ENCODE data around the gene HDGF. TPM values are rescaled to one million over a fixed set of nuclear protein-coding genes. Genes with fewer than 3 reads are reported as not detected.

Gene HDGF
- total and polyA plus RNA-seq, 7 experiments from 2014 or later = 25.0 to 224 (median 90.9) TPM

GRCh38 chr1:156704166-156704711 is 47.2 kb downstream of the HDGF start:
- DNase-seq = no peak
- no peak for ATAC-seq
- Mint-ChIP-seq H3K4me1 (peaks cover 11 to 37% (median 24%) of the 10 kb centered on the region in 7 donors), H3K27ac (peak overlapping the region in 1 of 9 donors; percentile 8), H3K27me3 (peaks cover 8 to 44% (median 26%) of the 10 kb centered on the region in 5 donors), H3K4me3 (peak overlapping the region; percentile 14 to 95 (median 42)), H3K36me3 (no peaks in the 10 kb centered on the region), H3K9me3 (no peaks in the 10 kb centered on the region)
- H3K36me3 ChIP-seq (ENCODE audit: control insufficient read depth in 2 of 3, insufficient read depth in 3 of 3, low read length in 3 of 3) = no peaks in the 10 kb centered on the region
- ChIA-PET POLR2A (interaction anchor here (1.0 kb wide), 1 partner anchor 23 kb away, joined by 3 read pairs; no protein-coding TSS in a partner anchor), CTCF (interaction anchor here (11.9 kb wide), 1 partner anchor 15 kb away, joined by 93 read pairs; no protein-coding TSS in a partner anchor)
- H3K4me1 ChIP-seq (ENCODE audit: control insufficient read depth in 2 of 2, insufficient read depth in 2 of 2, low read length in 2 of 2) = peaks cover 23 to 27% of the 10 kb centered on the region in 2 donors
- H3K9me3 ChIP-seq (ENCODE audit: control insufficient read depth in 2 of 3, low read length in 3 of 3) = no peaks in the 10 kb centered on the region
- H3K27ac ChIP-seq (ENCODE audit: low read depth, low read length) = no peak overlapping the region
- H3K4me3 ChIP-seq (ENCODE audit: low read length) = no peak overlapping the region
- intact Hi-C loops (cut with micrococcal nuclease) = no loop called here
- peaks cover 3 to 4% of the 10 kb centered on the region in 2 donors for H3K27me3 ChIP-seq (ENCODE audit: control insufficient read depth in 2 of 2, insufficient read depth in 2 of 2, low read length in 2 of 2)

DNA sequence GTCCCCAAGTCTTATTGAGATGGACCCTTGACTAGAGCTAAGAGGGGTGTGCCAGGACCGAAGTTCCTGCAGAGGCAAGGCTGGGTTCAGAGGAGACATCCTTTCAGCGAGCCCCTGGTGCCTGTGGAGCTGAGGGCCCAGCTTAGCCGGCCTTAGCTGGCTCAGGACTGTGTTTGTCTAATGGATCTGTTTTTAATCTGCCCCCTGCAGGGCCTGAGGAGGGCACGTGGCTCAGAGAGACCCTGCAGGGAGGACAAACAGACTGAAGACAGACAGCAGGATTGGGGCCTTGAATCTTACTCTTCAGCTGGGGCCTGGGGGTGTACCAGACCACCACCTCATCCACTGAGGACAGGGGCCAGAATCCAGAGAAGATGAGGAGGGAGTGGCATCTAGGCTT is 47.7 kb downstream of the HDGF start:
- ATAC-seq (no peak), DNase-seq (no peak)
- Histone ChIP-seq H3K36me3 (ENCODE audit: control insufficient read depth in 2 of 3, insufficient read depth in 3 of 3, low read length in 3 of 3) (no peaks in the 10 kb centered on the region), H3K27ac (ENCODE audit: low read depth, low read length) (no peak overlapping the region), H3K4me1 (ENCODE audit: control insufficient read depth in 2 of 2, insufficient read depth in 2 of 2, low read length in 2 of 2) (peaks cover 23 to 27% of the 10 kb centered on the region in 2 donors), H3K4me3 (ENCODE audit: low read length) (no peak overlapping the region), H3K27me3 (ENCODE audit: control insufficient read depth in 2 of 2, insufficient read depth in 2 of 2, low read length in 2 of 2) (peaks cover 3 to 4% of the 10 kb centered on the region in 2 donors), H3K9me3 (ENCODE audit: control insufficient read depth in 2 of 3, low read length in 3 of 3) (no peaks in the 10 kb centered on the region)
- intact Hi-C loops (cut with micrococcal nuclease) = no loop called here
- POLR2A ChIA-PET = interaction anchor here (1.6 kb wide), 1 partner anchor 10 kb away, joined by 3 read pairs; no protein-coding TSS in a partner anchor
- Mint-ChIP-seq H3K27me3 (peaks cover 8 to 44% (median 29%) of the 10 kb centered on the region in 5 donors), H3K36me3 (no peaks in the 10 kb centered on the region), H3K4me1 (peaks cover 11 to 37% (median 24%) of the 10 kb centered on the region in 7 donors), H3K4me3 (peak overlapping the region in 6 of 10 donors; percentile 32 to 95 (median 64)), H3K27ac (no peak overlapping the region), H3K9me3 (no peaks in the 10 kb centered on the region)
- CTCF ChIA-PET = interaction anchor here (11.9 kb wide), 1 partner anchor 15 kb away, joined by 93 read pairs; no protein-coding TSS in a partner anchor

DNA sequence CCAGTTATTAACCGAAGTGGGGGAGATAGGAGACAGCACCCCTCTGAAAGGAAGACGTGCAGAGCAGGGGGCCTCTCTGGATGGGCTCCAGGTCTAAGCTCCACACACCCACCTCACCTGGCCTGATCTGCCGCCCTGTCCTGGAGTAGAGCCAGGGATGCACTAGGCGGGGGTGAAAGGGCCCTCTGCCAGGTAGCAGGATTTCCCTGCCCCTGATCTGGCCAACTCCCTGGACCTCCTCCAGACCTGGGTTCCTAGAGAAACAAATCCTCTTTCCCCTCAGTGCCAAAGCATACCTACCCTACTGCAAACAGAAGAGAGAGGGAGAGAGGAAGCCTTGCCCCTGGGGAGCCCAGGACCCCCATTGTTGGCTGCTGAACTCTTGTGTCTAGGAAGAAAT is 48.1 kb downstream of the HDGF start:
- DNase-seq (no peak), ATAC-seq (no peak)
- no peaks in the 10 kb centered on the region for H3K36me3 Mint-ChIP-seq
- Histone ChIP-seq H3K9me3 (ENCODE audit: control insufficient read depth in 2 of 3, low read length in 3 of 3) (no peaks in the 10 kb centered on the region), H3K4me3 (ENCODE audit: low read length) (no peak overlapping the region), H3K27ac (ENCODE audit: low read depth, low read length) (no peak overlapping the region), H3K27me3 (ENCODE audit: control insufficient read depth in 2 of 2, insufficient read depth in 2 of 2, low read length in 2 of 2) (peaks cover 3 to 4% of the 10 kb centered on the region in 2 donors), H3K36me3 (ENCODE audit: control insufficient read depth in 2 of 3, insufficient read depth in 3 of 3, low read length in 3 of 3) (no peaks in the 10 kb centered on the region), H3K4me1 (ENCODE audit: control insufficient read depth in 2 of 2, insufficient read depth in 2 of 2, low read length in 2 of 2) (peaks cover 23 to 27% of the 10 kb centered on the region in 2 donors)
- ChIA-PET CTCF (interaction anchor here (11.9 kb wide), 1 partner anchor 14 kb away, joined by 93 read pairs; no protein-coding TSS in a partner anchor), POLR2A (interaction anchor here (1.6 kb wide), 1 partner anchor 10 kb away, joined by 3 read pairs; no protein-coding TSS in a partner anchor)
- H3K4me1 Mint-ChIP-seq = peaks cover 11 to 37% (median 24%) of the 10 kb centered on the region in 7 donors
- H3K27me3 Mint-ChIP-seq = peaks cover 8 to 44% (median 32%) of the 10 kb centered on the region in 5 donors
- H3K27ac Mint-ChIP-seq = peak overlapping the region in 1 of 9 donors; percentile 43
- no peaks in the 10 kb centered on the region for H3K9me3 Mint-ChIP-seq
- peak overlapping the region in 1 of 10 donors; percentile 53 for H3K4me3 Mint-ChIP-seq
- intact Hi-C loops (cut with micrococcal nuclease) = no loop called here

DNA sequence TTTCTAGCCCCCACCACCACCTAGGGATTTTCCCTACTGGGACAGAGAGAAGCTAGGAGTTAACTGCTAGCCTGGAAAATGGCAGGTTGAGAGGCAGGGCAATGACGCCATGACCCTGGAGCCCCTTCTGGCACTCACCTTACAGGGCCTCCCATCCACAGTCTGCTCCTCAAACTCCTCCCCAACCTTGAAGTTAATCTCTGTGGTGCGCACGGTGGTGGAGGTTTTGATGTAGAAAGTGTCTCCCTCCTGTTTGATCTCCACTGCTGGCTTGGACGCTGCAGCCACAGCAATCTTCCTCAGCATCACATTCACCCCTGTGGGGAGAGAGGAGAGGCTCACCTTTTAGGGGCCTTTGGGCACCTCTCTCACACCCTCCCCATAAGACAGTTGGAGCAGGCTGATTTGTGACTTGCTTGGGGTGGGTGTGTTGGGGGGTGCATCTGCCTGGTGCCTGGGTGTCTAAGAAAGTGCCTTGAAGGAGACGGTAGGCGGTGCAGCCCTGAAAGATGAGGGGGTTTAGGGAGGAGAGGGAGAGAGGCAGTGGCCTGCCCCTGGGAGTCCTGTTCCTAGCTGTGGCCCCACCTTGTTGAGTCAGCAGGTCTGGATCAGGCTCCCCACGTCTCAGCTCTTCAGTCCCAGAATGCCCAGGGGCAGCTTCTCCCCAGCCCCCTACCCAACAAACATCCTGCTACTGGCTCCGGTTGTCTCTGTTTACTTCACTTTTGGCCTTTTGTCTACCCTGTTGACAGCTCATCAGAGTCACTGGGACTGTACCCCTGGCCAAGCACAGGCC is 50.5 kb downstream of the HDGF start:
- peaks cover 3 to 4% of the 10 kb centered on the region in 2 donors for H3K27me3 ChIP-seq (ENCODE audit: control insufficient read depth in 2 of 2, insufficient read depth in 2 of 2, low read length in 2 of 2)
- Mint-ChIP-seq H3K4me1 (peaks cover 2 to 18% (median 13%) of the 10 kb centered on the region in 7 donors), H3K9me3 (no peaks in the 10 kb centered on the region), H3K27ac (peak overlapping the region in 1 of 9 donors; percentile 12), H3K4me3 (no peak overlapping the region), H3K27me3 (peaks cover 18 to 45% (median 37%) of the 10 kb centered on the region in 5 donors), H3K36me3 (peaks cover 0 to 7% (median 0%) of the 10 kb centered on the region in 5 donors)
- H3K4me3 ChIP-seq (ENCODE audit: low read length) = no peak overlapping the region
- H3K36me3 ChIP-seq (ENCODE audit: control insufficient read depth in 2 of 3, insufficient read depth in 3 of 3, low read length in 3 of 3) = no peaks in the 10 kb centered on the region
- DNase-seq (no peak), ATAC-seq (no peak)
- ChIA-PET CTCF (interaction anchor here (1.5 to 11.9 kb wide), 2 partner anchors 12 to 28 kb away, joined by 4 to 93 read pairs; partner anchors contain the start of gene ISG20L2), POLR2A (interaction anchor here (0.7 kb wide), 1 partner anchor 604 kb away, joined by 3 read pairs; no protein-coding TSS in a partner anchor)
- intact Hi-C loops (cut with micrococcal nuclease) = no loop called here
- H3K9me3 ChIP-seq (ENCODE audit: control insufficient read depth in 2 of 3, low read length in 3 of 3) = no peaks in the 10 kb centered on the region
- H3K27ac ChIP-seq (ENCODE audit: low read depth, low read length) = no peak overlapping the region
- peaks cover 14 to 17% of the 10 kb centered on the region in 2 donors for H3K4me1 ChIP-seq (ENCODE audit: control insufficient read depth in 2 of 2, insufficient read depth in 2 of 2, low read length in 2 of 2)

DNA sequence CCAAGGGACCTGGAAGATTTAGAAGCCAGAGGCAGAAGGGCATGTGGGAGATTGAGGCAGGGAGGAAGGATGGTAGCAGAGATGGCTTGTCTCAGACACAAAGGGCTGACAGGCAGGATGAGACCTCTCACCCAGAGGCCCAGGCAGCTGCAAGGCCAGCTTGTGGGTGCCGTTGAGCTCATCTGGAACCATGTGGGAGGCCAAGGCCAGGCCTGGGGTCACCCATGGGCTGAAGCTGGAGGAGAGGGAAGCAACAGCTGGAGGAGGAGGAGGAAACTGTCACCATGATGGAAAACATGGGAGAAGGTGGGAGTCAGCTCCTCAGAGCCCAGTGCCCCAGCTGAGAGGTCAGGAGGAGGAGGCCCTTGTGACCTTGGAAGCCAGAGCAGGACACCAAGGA is 52.5 kb downstream of the HDGF start:
- no peaks in the 10 kb centered on the region for H3K4me1 ChIP-seq (ENCODE audit: control insufficient read depth in 2 of 2, insufficient read depth in 2 of 2, low read length in 2 of 2)
- ATAC-seq (no peak), DNase-seq (no peak)
- H3K4me3 Mint-ChIP-seq = no peak overlapping the region
- no peaks in the 10 kb centered on the region for H3K9me3 ChIP-seq (ENCODE audit: control insufficient read depth in 2 of 3, low read length in 3 of 3)
- H3K27me3 Mint-ChIP-seq = peaks cover 17 to 47% (median 31%) of the 10 kb centered on the region in 5 donors
- no peaks in the 10 kb centered on the region for H3K36me3 ChIP-seq (ENCODE audit: control insufficient read depth in 2 of 3, insufficient read depth in 3 of 3, low read length in 3 of 3)
- H3K4me3 ChIP-seq (ENCODE audit: low read length) = no peak overlapping the region
- H3K9me3 Mint-ChIP-seq = no peaks in the 10 kb centered on the region
- H3K27ac ChIP-seq (ENCODE audit: low read depth, low read length) = no peak overlapping the region
- CTCF ChIA-PET = interaction anchor here (11.9 kb wide), 1 partner anchor 10 kb away, joined by 93 read pairs; no protein-coding TSS in a partner anchor
- H3K4me1 Mint-ChIP-seq = peaks cover 0 to 3% (median 2%) of the 10 kb centered on the region in 7 donors
- peak overlapping the region in 2 of 9 donors; percentile 45 to 72 for H3K27ac Mint-ChIP-seq
- peaks cover 0 to 3% of the 10 kb centered on the region in 2 donors for H3K27me3 ChIP-seq (ENCODE audit: control insufficient read depth in 2 of 2, insufficient read depth in 2 of 2, low read length in 2 of 2)
- intact Hi-C loops (cut with micrococcal nuclease) = no loop called here
- peaks cover 0 to 7% (median 0%) of the 10 kb centered on the region in 5 donors for H3K36me3 Mint-ChIP-seq
- POLR2A ChIA-PET = no interaction called here

DNA sequence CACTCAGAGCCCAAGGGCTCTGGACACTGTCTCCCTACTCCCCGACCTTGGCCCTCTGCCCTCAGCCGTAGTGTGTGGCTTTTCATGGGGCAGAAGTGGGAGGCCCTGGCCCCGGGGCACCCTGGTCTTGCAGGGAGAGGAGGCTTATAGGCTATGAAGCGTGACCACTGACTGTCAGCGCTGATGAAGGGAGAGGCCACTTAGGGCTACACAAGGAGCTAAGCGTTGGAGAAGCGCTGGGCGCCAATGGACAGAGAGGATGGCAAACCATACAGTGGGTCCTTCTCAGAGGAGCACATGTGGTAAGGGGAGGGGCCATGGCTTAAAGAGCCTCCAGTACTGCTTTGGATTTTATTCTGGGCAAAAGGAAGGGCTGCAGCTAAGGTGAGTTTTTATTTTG is 54.0 kb downstream of the HDGF start:
- peaks cover 5 to 12% (median 11%) of the 10 kb centered on the region in 7 donors for H3K4me1 Mint-ChIP-seq
- ATAC-seq (no peak), DNase-seq (no peak)
- CTCF ChIA-PET = interaction anchor here (0.7 to 11.9 kb wide), 3 partner anchors 8 to 29 kb away, joined by 3 to 93 read pairs (median 4); no protein-coding TSS in a partner anchor
- intact Hi-C loops (cut with micrococcal nuclease) = no loop called here
- H3K4me3 Mint-ChIP-seq = no peak overlapping the region
- H3K36me3 Mint-ChIP-seq = peaks cover 0 to 7% (median 0%) of the 10 kb centered on the region in 5 donors
- no peaks in the 10 kb centered on the region for H3K9me3 ChIP-seq (ENCODE audit: control insufficient read depth in 2 of 3, low read length in 3 of 3)
- no peak overlapping the region for H3K4me3 ChIP-seq (ENCODE audit: low read length)
- peaks cover 29 to 50% (median 35%) of the 10 kb centered on the region in 5 donors for H3K27me3 Mint-ChIP-seq
- no peak overlapping the region for H3K27ac ChIP-seq (ENCODE audit: low read depth, low read length)
- H3K9me3 Mint-ChIP-seq = no peaks in the 10 kb centered on the region
- H3K27me3 ChIP-seq (ENCODE audit: control insufficient read depth in 2 of 2, insufficient read depth in 2 of 2, low read length in 2 of 2) = no peaks in the 10 kb centered on the region
- peaks cover 0 to 9% of the 10 kb centered on the region in 2 donors for H3K4me1 ChIP-seq (ENCODE audit: control insufficient read depth in 2 of 2, insufficient read depth in 2 of 2, low read length in 2 of 2)
- POLR2A ChIA-PET = no interaction called here
- no peaks in the 10 kb centered on the region for H3K36me3 ChIP-seq (ENCODE audit: control insufficient read depth in 2 of 3, insufficient read depth in 3 of 3, low read length in 3 of 3)
- H3K27ac Mint-ChIP-seq = no peak overlapping the region

Measured in naive thymus-derived CD4-positive, alpha-beta T cell (primary cell).